CMK (cell line): ENCODE measurements around the gene LRRFIP2.
"Not testable (repeated sequence)": the region's sequence is repeated elsewhere in the genome, so short reads cannot be mapped to it uniquely, and the experiment has no call there.

Source experiments
- DNase-seq: peaks from one replicate; pipeline ENCODE4 v3.0.0-alpha.2; 2010; ENCODE audit warnings: low read depth

Gene LRRFIP2

GRCh38 chr3:37144806-37145205, 29.6 kb downstream of the LRRFIP2 start:
- DNase-seq, result no peak

GRCh38 chr3:37143821-37144220, 30.6 kb downstream of the LRRFIP2 start:
- DNase-seq, result no peak

- no peak for DNase-seq
These were observed 32.7 kb downstream of the LRRFIP2 start for GRCh38 chr3:37141676-37142075.

GRCh38 chr3:37140899-37141541, 33.4 kb downstream of the LRRFIP2 start:
- DNase-seq, result no peak

GRCh38 chr3:37139567-37140052, 34.8 kb downstream of the LRRFIP2 start:
- no peak for DNase-seq

- DNase-seq, result no peak
These were observed 35.6 kb downstream of the LRRFIP2 start for GRCh38 chr3:37138816-37139215.

GRCh38 chr3:37137516-37137915, 36.9 kb downstream of the LRRFIP2 start:
- no peak for DNase-seq

- no peak for DNase-seq
These were observed 38.3 kb downstream of the LRRFIP2 start for GRCh38 chr3:37136067-37136466.

GRCh38 chr3:37135561-37135960, 38.8 kb downstream of the LRRFIP2 start:
- no peak for DNase-seq

- no peak for DNase-seq
These were observed 42.0 kb downstream of the LRRFIP2 start for GRCh38 chr3:37132334-37132733.

GRCh38 chr3:37131860-37132144, 42.6 kb downstream of the LRRFIP2 start:
- no peak for DNase-seq

- no peak for DNase-seq
These were observed 43.2 kb downstream of the LRRFIP2 start for GRCh38 chr3:37130984-37131859.

- no peak for DNase-seq
These were observed 43.9 kb downstream of the LRRFIP2 start for GRCh38 chr3:37130448-37130847.

GRCh38 chr3:37129871-37130270, 44.5 kb downstream of the LRRFIP2 start:
- no peak for DNase-seq

- no peak for DNase-seq
These were observed 47.0 kb downstream of the LRRFIP2 start for GRCh38 chr3:37127340-37127739.

GRCh38 chr3:37126856-37127255, 47.5 kb downstream of the LRRFIP2 start:
- DNase-seq, result no peak

GRCh38 chr3:37125195-37126073, 48.9 kb downstream of the LRRFIP2 start:
- no peak for DNase-seq

- no peak for DNase-seq
These were observed 49.9 kb downstream of the LRRFIP2 start for GRCh38 chr3:37124435-37124834.

GRCh38 chr3:37123292-37123691, 51.1 kb downstream of the LRRFIP2 start:
- no peak for DNase-seq

GRCh38 chr3:37122069-37122468, 52.3 kb downstream of the LRRFIP2 start:
- DNase-seq, result not testable (repeated sequence)

- no peak for DNase-seq
These were observed 56.2 kb downstream of the LRRFIP2 start for GRCh38 chr3:37118163-37118562.

GRCh38 chr3:37117548-37117947, 56.8 kb downstream of the LRRFIP2 start:
- DNase-seq, result no peak

GRCh38 chr3:37116998-37117397, 57.4 kb downstream of the LRRFIP2 start:
- DNase-seq, result no peak
